Small intestine (tissue), 16 donors: ENCODE data around the gene XRCC5. TPM values are rescaled to one million over a fixed set of nuclear protein-coding genes. Genes with fewer than 3 reads are reported as not detected.

Experiments
- DNase-seq, 2 donors: peaks; one replicate each; pipeline versions ENCODE4 v3.0.0 to v3.0.0-alpha.2; 2013
- FAIRE-seq: peaks from 2 replicates; lab custom pipeline; 2012; peaks lifted over from hg19 to GRCh38; lab: Jason Lieb, UNC
- H3K27ac ChIP-seq, 3 donors: one replicate each; pipeline ENCODE4 v1.5.1; 2013; ENCODE audit warnings: low read length in 2 of 3, mild to moderate bottlenecking in 2 of 3, control low read depth in 1 of 3, inconsistent platforms in 1 of 3, low read depth in 1 of 3, moderate library complexity in 1 of 3
- H3K27me3 ChIP-seq, 3 donors: one replicate each; pipeline ENCODE4 v1.6.1; 2013; ENCODE audit warnings: low read length in 3 of 3, inconsistent platforms in 1 of 3; ENCODE audit not compliant: control insufficient read depth in 3 of 3, insufficient read depth in 3 of 3
- H3K36me3 ChIP-seq, 3 donors: one replicate each; pipeline ENCODE4 v1.6.1; 2013; ENCODE audit warnings: low read length in 3 of 3, inconsistent platforms in 1 of 3, low read depth in 1 of 3, mild to moderate bottlenecking in 1 of 3, moderate library complexity in 1 of 3; ENCODE audit not compliant: control insufficient read depth in 3 of 3, insufficient read depth in 2 of 3
- H3K4me1 ChIP-seq, 3 donors: one replicate each; pipeline ENCODE4 v1.6.1; 2013; ENCODE audit warnings: low read length in 2 of 3, inconsistent platforms in 1 of 3, low read depth in 1 of 3, mild to moderate bottlenecking in 1 of 3, moderate library complexity in 1 of 3; ENCODE audit not compliant: control insufficient read depth in 3 of 3, insufficient read depth in 2 of 3
- H3K4me3 ChIP-seq, 3 donors: one replicate each; pipeline ENCODE4 v1.5.1; 2013; ENCODE audit warnings: low read length in 3 of 3, control low read depth in 1 of 3, inconsistent platforms in 1 of 3, low read depth in 1 of 3, mild to moderate bottlenecking in 1 of 3, moderate library complexity in 1 of 3
- H3K9me3 ChIP-seq, 2 donors: one replicate each; pipeline ENCODE4 v1.6.1; 2013; ENCODE audit warnings: low read depth in 1 of 2, low read length in 1 of 2; ENCODE audit not compliant: control insufficient read depth in 2 of 2, insufficient read depth in 1 of 2
- WGBS, 3 donors: extraction: QIAGEN DNeasy Blood & Tissue Kit; methylation state at CpG; one replicate each; pipeline ENCODE4 v1.1.7; 2013; 5-methylcytosine and 5-hydroxymethylcytosine counted together
- long read RNA-seq, 10 donors: transcript quantifications; one replicate each; lab custom pipeline, GENCODE V29; 2026
- polyA plus RNA-seq, 4 donors: library from polyadenylated mRNA; stranded (reverse) in 3 of 4; unstranded in 1 of 4; fragments of 200-250 nt in 3 of 4; fragments of 120-200 nt in 1 of 4; gene quantifications; one replicate each; pipeline versions ENCODE4 v1.2.1 to v1.2.3, GENCODE V29; 2013
- donor health status: healthy with polysubstance abuse.
- donor health status: control.
- donor health status: control.
- donor health status: Bipolar disorder and iron deficiency.
- donor health status: healthy.

The XRCC5 gene
- 100 to 1,000 TPM in 2 of 4 donors, 10 to 100 TPM in 2; 76.7 to 188 (median 99.5) TPM for polyA plus RNA-seq
- long read RNA-seq, donor 1: 0 reads
- long read RNA-seq, donor 2, transcript XRCC5-201 (21 exons, 3,428 nt): major isoform, 24 of 54 reads
- long read RNA-seq, donor 2, transcript XRCC5-209 (2 exons, 616 nt): minor isoform, 5 of 54 reads
- long read RNA-seq, donor 2, partial matches to known transcripts: 24 of 54 reads
- long read RNA-seq, donor 2, other reads (novel, unspliced or antisense): 0 of 54 reads
- long read RNA-seq, donor 3, transcript XRCC5-209 (2 exons, 616 nt): minor isoform, 5 of 200 reads
- long read RNA-seq, donor 3, transcript XRCC5-201 (21 exons, 3,428 nt): major isoform, 10 of 200 reads
- long read RNA-seq, donor 3, partial matches to known transcripts: 181 of 200 reads
- long read RNA-seq, donor 3, other reads (novel, unspliced or antisense): 0 of 200 reads
- long read RNA-seq, donor 4, partial matches to known transcripts: 0 of 1 reads
- long read RNA-seq, donor 4, other reads (novel, unspliced or antisense): 0 of 1 reads
- long read RNA-seq, donor 5, transcript XRCC5-209 (2 exons, 616 nt): major isoform, 5 of 82 reads
- long read RNA-seq, donor 5, transcript XRCC5-201 (21 exons, 3,428 nt): major isoform, 5 of 82 reads
- long read RNA-seq, donor 5, partial matches to known transcripts: 72 of 82 reads
- long read RNA-seq, donor 5, other reads (novel, unspliced or antisense): 0 of 82 reads
- long read RNA-seq, donor 6, transcript XRCC5-201 (21 exons, 3,428 nt): major isoform, 19 of 179 reads
- long read RNA-seq, donor 6, transcript XRCC5-209 (2 exons, 616 nt): minor isoform, 6 of 179 reads
- long read RNA-seq, donor 6, partial matches to known transcripts: 151 of 179 reads
- long read RNA-seq, donor 6, other reads (novel, unspliced or antisense): 0 of 179 reads
- long read RNA-seq, donor 7: 0 reads
- long read RNA-seq, donor 8, partial matches to known transcripts: 0 of 3 reads
- long read RNA-seq, donor 8, other reads (novel, unspliced or antisense): 0 of 3 reads
- long read RNA-seq, donor 9, partial matches to known transcripts: 10 of 18 reads
- long read RNA-seq, donor 9, other reads (novel, unspliced or antisense): 0 of 18 reads
- long read RNA-seq, donor 10, transcript XRCC5-209 (2 exons, 616 nt): minor isoform, 9 of 180 reads
- long read RNA-seq, donor 10, transcript XRCC5-201 (21 exons, 3,428 nt): major isoform, 41 of 180 reads
- long read RNA-seq, donor 10, partial matches to known transcripts: 124 of 180 reads
- long read RNA-seq, donor 10, other reads (novel, unspliced or antisense): 0 of 180 reads

DNA sequence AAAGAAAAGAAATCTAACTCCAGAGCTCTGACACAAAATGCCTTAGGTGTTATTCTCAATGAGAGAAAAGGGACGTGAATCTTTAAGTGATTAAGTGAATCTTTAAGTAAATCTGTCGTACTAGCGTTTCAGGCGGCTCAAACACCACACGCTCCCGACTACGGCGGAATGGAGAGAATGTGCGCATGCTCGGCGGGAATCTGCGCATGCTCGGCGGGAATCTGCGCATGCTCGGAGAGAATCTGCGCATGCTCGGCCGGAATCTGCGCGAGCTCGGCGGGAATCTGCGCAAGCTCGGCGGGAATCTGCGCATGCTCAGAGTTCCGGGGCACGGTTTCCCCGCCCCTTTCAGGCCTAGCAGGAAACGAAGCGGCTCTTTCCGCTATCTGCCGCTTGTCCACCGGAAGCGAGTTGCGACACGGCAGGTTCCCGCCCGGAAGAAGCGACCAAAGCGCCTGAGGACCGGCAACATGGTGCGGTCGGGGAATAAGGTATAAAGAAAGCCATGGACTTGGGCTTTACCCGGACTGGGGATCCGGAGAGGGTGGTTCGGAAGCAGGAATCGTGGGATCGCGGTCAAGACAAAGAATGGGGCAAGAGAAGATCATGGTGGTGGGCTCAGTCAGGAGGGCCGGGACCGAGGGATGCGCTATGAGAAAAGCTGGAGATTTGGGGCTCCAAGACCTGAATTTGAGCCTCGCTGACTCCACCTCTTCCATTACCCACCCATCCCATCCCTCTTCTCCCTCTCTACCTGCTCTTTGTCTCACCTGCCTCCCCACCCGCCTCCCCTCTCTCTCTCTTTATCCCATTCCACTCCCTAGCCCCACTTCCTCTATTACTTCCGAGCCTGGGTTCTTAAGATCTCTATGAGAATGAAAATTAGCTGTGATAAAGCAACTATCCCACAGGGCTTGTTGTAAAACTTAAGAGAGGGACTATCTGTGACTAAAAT is at the start of gene XRCC5:
TSS of gene XRCC5 (plus strand) at position 382 of the 955 bp plus-strand sequence. CDS start at position 471, 89 bp downstream.
- peaks cover 0 to 33% (median 4%) of the 10 kb centered on the region in 3 donors for H3K4me1 ChIP-seq
- FAIRE-seq (no peak), DNase-seq (peak; percentile 97 to 99)
- H3K36me3 ChIP-seq: peaks cover 0 to 10% (median 3%) of the 10 kb centered on the region in 3 donors
- peak within 1 kb of the TSS; percentile 82 to 96 (median 94) for H3K4me3 ChIP-seq
- no peaks in the 10 kb centered on the region for H3K9me3 ChIP-seq
- H3K27me3 ChIP-seq: no peaks in the 10 kb centered on the region
- 0% methylated on average over 57 of the region's 57 CpGs for WGBS, 3 donors
- peak within 1 kb of the TSS; percentile 73 to 96 (median 85) for H3K27ac ChIP-seq

DNA sequence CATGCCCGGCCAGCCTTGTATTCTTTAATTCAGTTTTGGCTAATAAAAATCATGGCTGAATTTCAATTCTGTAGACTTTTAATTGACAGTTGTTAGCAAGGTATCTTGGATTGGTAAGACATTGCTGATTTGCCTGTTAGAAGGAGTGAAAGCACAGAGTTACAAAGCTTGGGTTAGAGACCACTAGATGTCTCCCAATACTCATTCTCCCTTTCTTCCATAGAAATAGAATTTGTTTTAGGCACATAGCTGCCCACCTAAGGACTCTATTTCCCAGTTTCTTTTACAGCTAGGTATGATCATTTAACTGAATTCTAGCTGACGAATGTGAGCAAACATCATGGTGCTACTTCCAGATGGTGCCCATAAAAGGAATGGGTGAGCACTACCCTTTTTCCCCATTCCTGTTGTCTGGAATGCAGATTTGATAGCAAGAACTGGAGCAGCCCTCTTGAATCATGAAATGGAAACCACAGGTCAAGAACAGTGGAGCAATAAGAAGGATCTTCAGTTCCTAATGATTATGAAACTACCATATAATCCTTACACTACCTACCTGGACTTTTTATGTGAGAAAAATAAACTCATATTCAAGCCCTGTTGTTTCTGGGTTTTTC is 45.0 kb upstream of the XRCC5 start:
- no peaks in the 10 kb centered on the region for H3K4me1 ChIP-seq
- DNase-seq (no peak), FAIRE-seq (no peak)
- peaks cover 2 to 19% (median 15%) of the 10 kb centered on the region in 3 donors for H3K36me3 ChIP-seq
- 83 to 94% (median 86%) methylated on average over 2 of the region's 2 CpGs for WGBS, 3 donors
- no peak overlapping the region for H3K4me3 ChIP-seq
- H3K27ac ChIP-seq: no peak overlapping the region
- no peaks in the 10 kb centered on the region for H3K27me3 ChIP-seq
- no peaks in the 10 kb centered on the region for H3K9me3 ChIP-seq

GRCh38 chr2:216064665-216065064 is 44.5 kb upstream of the XRCC5 start:
- H3K27ac ChIP-seq: no peak overlapping the region
- H3K4me1 ChIP-seq: no peaks in the 10 kb centered on the region
- no peak overlapping the region for H3K4me3 ChIP-seq
- H3K27me3 ChIP-seq: no peaks in the 10 kb centered on the region
- 53 to 77% (median 75%) methylated on average over 1 of the region's 1 CpG for WGBS, 3 donors
- H3K9me3 ChIP-seq: no peaks in the 10 kb centered on the region
- DNase-seq: no peak
- peaks cover 2 to 19% (median 16%) of the 10 kb centered on the region in 3 donors for H3K36me3 ChIP-seq
- FAIRE-seq: no peak

DNA sequence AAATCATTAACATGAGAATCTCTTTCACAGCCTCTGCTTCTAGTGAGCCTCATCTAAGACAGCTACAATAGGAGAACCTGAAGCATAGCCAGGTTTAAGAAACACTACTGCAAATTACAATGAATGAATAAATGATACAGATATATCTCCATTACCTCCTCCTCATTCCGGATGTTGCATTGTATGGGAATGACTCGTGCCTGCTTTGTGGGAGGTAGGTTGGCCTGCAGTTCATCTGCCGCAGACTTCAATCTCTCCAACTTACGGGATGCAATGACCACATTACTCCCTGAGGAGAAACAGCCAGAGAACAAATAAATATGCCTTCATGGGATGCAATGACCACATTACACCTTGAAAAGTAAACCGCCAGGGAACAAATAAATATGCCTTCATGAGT is 42.9 kb upstream of the XRCC5 start:
- Histone ChIP-seq H3K4me1 (peaks cover 0 to 10% (median 0%) of the 10 kb centered on the region in 3 donors), H3K9me3 (no peaks in the 10 kb centered on the region), H3K27me3 (no peaks in the 10 kb centered on the region), H3K36me3 (peaks cover 2 to 13% (median 11%) of the 10 kb centered on the region in 3 donors), H3K4me3 (no peak overlapping the region), H3K27ac (no peak overlapping the region)
- WGBS, 3 donors: 90 to 92% (median 92%) methylated on average over 5 of the region's 5 CpGs
- FAIRE-seq (no peak), DNase-seq (no peak)

DNA sequence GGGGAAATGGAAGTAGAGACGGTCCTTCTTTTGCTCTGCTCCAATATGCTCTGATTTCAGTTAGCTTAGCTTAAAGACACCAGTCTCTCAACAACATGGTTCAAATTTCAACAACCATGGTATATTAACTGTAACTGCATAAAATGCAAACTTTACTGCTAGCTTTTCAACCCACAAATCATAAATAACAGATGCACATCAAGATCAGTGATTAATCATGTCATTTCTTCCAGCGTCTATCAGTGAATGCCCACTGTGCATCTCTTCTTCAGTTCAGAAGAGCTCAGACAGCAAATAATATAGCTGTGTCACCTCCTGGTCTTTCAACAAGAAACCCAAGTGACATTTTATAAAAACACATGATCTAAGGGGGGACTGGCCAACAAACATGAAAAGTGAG is 40.1 kb upstream of the XRCC5 start:
- Histone ChIP-seq H3K27me3 (no peaks in the 10 kb centered on the region), H3K36me3 (peaks cover 2 to 12% (median 7%) of the 10 kb centered on the region in 3 donors), H3K4me1 (peaks cover 0 to 28% (median 0%) of the 10 kb centered on the region in 3 donors), H3K4me3 (no peak overlapping the region), H3K27ac (no peak overlapping the region), H3K9me3 (no peaks in the 10 kb centered on the region)
- DNase-seq: no peak
- WGBS, 3 donors: 82 to 91% (median 90%) methylated on average over 2 of the region's 2 CpGs
- no peak for FAIRE-seq

DNA sequence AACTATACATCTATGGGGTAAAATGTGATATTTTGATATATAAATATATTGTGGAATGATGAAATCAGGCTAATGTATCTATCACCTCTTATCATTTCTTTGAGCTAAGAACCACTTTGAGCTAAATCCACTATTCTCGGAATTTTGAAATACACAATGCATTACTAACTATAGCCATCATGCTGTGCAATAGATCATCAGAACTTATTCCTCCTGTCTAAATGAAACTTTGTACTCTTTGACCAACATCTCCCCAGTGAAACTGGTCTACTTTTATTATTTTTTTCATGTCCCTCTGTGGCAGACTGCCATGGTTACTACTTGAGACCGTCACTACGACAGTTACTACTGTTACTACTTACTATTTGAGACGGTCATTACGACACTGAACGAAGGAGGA is 39.0 kb upstream of the XRCC5 start:
- 82 to 86% (median 86%) methylated on average over 6 of the region's 6 CpGs for WGBS, 3 donors
- H3K4me3 ChIP-seq: no peak overlapping the region
- peaks cover 2 to 9% (median 7%) of the 10 kb centered on the region in 3 donors for H3K36me3 ChIP-seq
- H3K27ac ChIP-seq: peak overlapping the region in 1 of 3 donors; percentile 27
- FAIRE-seq (no peak), DNase-seq (no peak)
- no peaks in the 10 kb centered on the region for H3K9me3 ChIP-seq
- peaks cover 0 to 34% (median 2%) of the 10 kb centered on the region in 3 donors for H3K4me1 ChIP-seq
- no peaks in the 10 kb centered on the region for H3K27me3 ChIP-seq
